ENCODE data around the gene CD320. TPM values are rescaled to one million over a fixed set of nuclear protein-coding genes. Genes with fewer than 3 reads are reported as not detected.

Gene CD320
- polyA plus RNA-seq, 1 donor (not counting 4 experiments of a cell fraction or from before 2014, with no cell fraction given): 14.1 TPM

GRCh38 chr19:8325454-8325853, 17.3 kb upstream of the CD320 start:
- dilution Hi-C loops (cut with MboI; ENCODE audit: extremely low pct_ligation_motif_present, low sequenced_read_pairs): no loop called here
- Histone ChIP-seq H3K27me3 (ENCODE audit: control insufficient read depth, extremely low read depth, insufficient read depth, low read length) (no peaks in the 10 kb centered on the region), H4K20me1 (ENCODE audit: control insufficient read depth, extremely low read depth, insufficient read depth, low read length) (peaks cover 10% of the 10 kb centered on the region), H3K9ac (ENCODE audit: control insufficient read depth, extremely low read depth, insufficient read depth, low read length) (no peak overlapping the region), H3K27ac (ENCODE audit: control insufficient read depth, insufficient read depth, low read length) (no peak overlapping the region), H3K9me1 (ENCODE audit: control insufficient read depth, extremely low read depth, insufficient read depth, low read length) (no peaks in the 10 kb centered on the region), H3K9me3 (ENCODE audit: control insufficient read depth, low read depth, low read length) (no peaks in the 10 kb centered on the region), H3K4me2 (ENCODE audit: control insufficient read depth, extremely low read depth, insufficient read depth, low read depth, low read length) (no peak overlapping the region), H3K4me1 (ENCODE audit: control insufficient read depth, extremely low read depth, insufficient read depth, low read length) (peaks cover 13% of the 10 kb centered on the region), H3K4me3 (ENCODE audit: control insufficient read depth in 2 of 3, extremely low read depth in 1 of 3, insufficient read depth in 2 of 3, low read depth in 1 of 3, low read length in 3 of 3) (no peak overlapping the region), H3K79me2 (ENCODE audit: control insufficient read depth, insufficient read depth, low read length) (peaks cover 30% of the 10 kb centered on the region), H2AFZ (ENCODE audit: control insufficient read depth, low read length) (no peak overlapping the region), H3K36me3 (ENCODE audit: control insufficient read depth in 2 of 2, extremely low read depth in 1 of 2, insufficient read depth in 2 of 2, low read length in 2 of 2) (peaks cover 7 to 17% of the 10 kb centered on the region in 2 experiments)
- TF ChIP-seq CTCF (optimal IDR thresholded peaks at IDR 0.05 in 1 of 3, IDR thresholded peaks at IDR 0.05 in 1 of 3, conservative IDR thresholded peaks at IDR 0.05 in 1 of 3; ENCODE audit: extremely low read depth in 1 of 3, insufficient read depth in 2 of 3, low read length in 3 of 3) (no peak), EZH2 (IDR thresholded peaks at IDR 0.05; ENCODE audit: low read length) (no peak)
- FAIRE-seq (no peak), DNase-seq (ENCODE audit: low read depth, low spot score) (no peak)

DNA sequence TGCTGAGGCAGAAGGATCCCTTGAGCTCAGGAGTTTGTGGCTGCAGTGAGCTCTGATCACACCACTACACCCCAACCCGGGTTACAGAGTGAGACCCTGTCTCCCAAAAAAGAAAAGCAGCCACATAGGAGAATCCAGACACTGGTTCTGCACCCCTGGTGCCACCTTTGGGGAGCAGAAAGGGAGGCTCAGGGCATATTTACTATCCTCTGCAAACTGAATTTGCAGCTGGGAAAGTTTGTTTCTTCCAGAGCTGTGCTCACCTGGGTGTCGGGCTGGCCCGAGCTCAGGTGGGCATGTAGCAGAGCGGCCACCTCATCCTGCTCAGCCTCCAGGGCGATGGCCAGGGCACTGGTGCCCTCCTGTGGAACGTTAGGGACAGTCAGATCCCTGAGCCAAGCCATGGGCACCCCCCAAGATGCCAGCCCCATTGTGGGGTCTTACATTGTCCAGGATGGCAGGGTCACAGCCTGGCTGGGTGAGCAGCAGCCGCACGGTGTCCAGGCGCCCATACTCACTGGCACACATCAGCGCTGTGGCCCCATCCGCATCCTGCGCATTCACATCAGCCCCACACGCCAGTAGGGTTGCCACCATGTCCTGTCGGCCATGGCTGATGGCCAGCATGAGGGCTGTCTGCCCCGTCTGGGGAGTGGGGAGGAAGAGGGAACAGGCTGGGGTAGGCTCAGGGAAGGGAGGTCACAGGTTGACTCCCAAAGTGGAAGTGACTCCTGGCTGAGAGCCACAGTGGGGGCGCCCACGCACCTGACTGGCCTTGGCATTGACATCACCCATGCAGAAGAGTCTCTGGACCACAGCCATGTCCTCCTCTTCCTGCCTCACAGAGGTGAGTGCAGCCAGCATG, 16.3 kb upstream of the CD320 start:
- TF ChIP-seq EZH2 (IDR thresholded peaks at IDR 0.05; ENCODE audit: low read length) (no peak), CTCF (optimal IDR thresholded peaks at IDR 0.05 in 1 of 3, IDR thresholded peaks at IDR 0.05 in 1 of 3, conservative IDR thresholded peaks at IDR 0.05 in 1 of 3; ENCODE audit: extremely low read depth in 1 of 3, insufficient read depth in 2 of 3, low read length in 3 of 3) (peak in 1 of 3 experiments; percentile 18)
- no peak overlapping the region for H2AFZ ChIP-seq (ENCODE audit: control insufficient read depth, low read length)
- H3K9ac ChIP-seq (ENCODE audit: control insufficient read depth, extremely low read depth, insufficient read depth, low read length): no peak overlapping the region
- H3K36me3 ChIP-seq (ENCODE audit: control insufficient read depth in 2 of 2, extremely low read depth in 1 of 2, insufficient read depth in 2 of 2, low read length in 2 of 2): peaks cover 7 to 17% of the 10 kb centered on the region in 2 experiments
- H3K27ac ChIP-seq (ENCODE audit: control insufficient read depth, insufficient read depth, low read length): no peak overlapping the region
- H3K4me3 ChIP-seq (ENCODE audit: control insufficient read depth in 2 of 3, extremely low read depth in 1 of 3, insufficient read depth in 2 of 3, low read depth in 1 of 3, low read length in 3 of 3): no peak overlapping the region
- no peak for DNase-seq (ENCODE audit: low read depth, low spot score)
- H3K27me3 ChIP-seq (ENCODE audit: control insufficient read depth, extremely low read depth, insufficient read depth, low read length): no peaks in the 10 kb centered on the region
- H3K4me2 ChIP-seq (ENCODE audit: control insufficient read depth, extremely low read depth, insufficient read depth, low read depth, low read length): no peak overlapping the region
- no peak for FAIRE-seq
- peaks cover 39% of the 10 kb centered on the region for H3K79me2 ChIP-seq (ENCODE audit: control insufficient read depth, insufficient read depth, low read length)
- peaks cover 10% of the 10 kb centered on the region for H4K20me1 ChIP-seq (ENCODE audit: control insufficient read depth, extremely low read depth, insufficient read depth, low read length)
- dilution Hi-C loops (cut with MboI; ENCODE audit: extremely low pct_ligation_motif_present, low sequenced_read_pairs): no loop called here
- H3K4me1 ChIP-seq (ENCODE audit: control insufficient read depth, extremely low read depth, insufficient read depth, low read length): peaks cover 16% of the 10 kb centered on the region
- H3K9me1 ChIP-seq (ENCODE audit: control insufficient read depth, extremely low read depth, insufficient read depth, low read length): no peaks in the 10 kb centered on the region
- H3K9me3 ChIP-seq (ENCODE audit: control insufficient read depth, low read depth, low read length): no peaks in the 10 kb centered on the region

All from keratinocyte (primary cell).